ENCODE data around the gene TUBA1A.
"Not testable (repeated sequence)": the region's sequence is repeated elsewhere in the genome, so short reads cannot be mapped to it uniquely, and the experiment has no call there.

Gene TUBA1A

GRCh38 chr12:49146406-49146805, 42.5 kb downstream of the TUBA1A start:
- DNase-seq = no peak

- DNase-seq = no peak
Measured at GRCh38 chr12:49144384-49144783, 44.5 kb downstream of the TUBA1A start.

- DNase-seq = no peak
Measured at GRCh38 chr12:49138999-49139398, 49.9 kb downstream of the TUBA1A start.

DNA sequence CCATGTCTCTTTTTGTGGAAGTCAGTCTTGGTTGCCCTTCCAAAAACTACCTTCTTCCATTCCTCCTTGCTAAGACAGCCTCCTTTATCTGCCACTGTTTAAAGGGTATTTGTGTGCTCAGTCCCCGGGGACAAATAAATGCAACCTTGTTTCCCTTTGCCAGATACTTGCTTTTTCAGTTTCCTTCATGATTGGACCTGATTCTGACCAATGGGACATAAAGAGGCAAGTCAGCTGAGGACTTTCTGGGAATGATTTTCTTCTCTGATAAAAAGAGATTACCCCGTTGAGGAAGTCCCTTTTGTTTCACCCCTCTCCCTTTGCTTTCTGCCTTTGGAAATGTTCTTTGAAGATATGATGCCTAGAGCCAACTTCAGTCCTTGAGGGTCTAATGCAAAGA, 50.3 kb downstream of the TUBA1A start:
- DNase-seq = no peak

DNA sequence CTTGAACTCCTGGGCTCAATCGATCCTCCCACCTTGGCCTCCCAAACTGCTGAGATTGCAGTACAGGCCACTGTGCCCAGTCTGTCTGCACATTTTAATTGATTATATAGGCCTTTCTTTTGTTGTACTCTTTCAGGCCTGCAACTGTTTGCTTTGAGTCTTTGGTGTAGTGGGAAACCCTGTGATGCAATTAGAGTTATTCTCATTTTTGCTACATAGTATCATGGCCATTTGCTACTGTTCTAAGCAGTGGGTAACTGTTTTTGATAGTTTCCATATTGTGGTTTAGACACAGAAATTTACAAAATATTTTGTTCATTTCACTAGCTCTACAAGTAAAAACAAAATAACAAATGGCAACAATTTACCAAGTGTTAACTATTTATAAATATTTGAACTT, 51.4 kb downstream of the TUBA1A start:
- no peak for DNase-seq

DNA sequence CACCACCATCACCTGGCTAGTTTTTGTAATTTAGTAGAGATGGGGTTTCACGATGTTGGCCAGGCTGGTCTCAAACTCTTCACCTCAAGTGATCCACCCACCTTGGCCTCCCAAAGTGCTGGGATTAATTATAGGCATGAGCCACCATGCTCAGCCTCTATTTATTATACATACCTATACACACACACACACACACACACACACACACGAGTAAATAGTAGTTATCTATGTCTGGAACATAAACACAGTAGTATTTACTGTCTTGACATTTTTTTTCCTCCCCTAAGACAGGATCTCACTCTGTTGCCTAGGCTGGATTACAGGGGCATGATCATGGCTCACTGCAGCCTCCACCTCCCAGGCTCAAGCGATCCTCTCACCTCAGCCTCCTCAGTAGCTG, 51.9 kb downstream of the TUBA1A start:
- not testable (repeated sequence) for DNase-seq

Data from NCI-H524 treated with DMSO at 0.1 percent for 48 hours (cell line).